ENCODE measurements around the gene SCRN2.

GRCh38 chr17:47855737-47856136 is 14.7 kb upstream of the SCRN2 start:
- no peak for TF ChIP-seq CTCF (IDR thresholded peaks at IDR 0.05)
- no peak for TF ChIP-seq POLR2A (IDR thresholded peaks at IDR 0.05)
- no peak for TF ChIP-seq POLR2AphosphoS5 (IDR thresholded peaks at IDR 0.05)
- TF ChIP-seq EP300 (IDR thresholded peaks at IDR 0.05), result no peak

All from sigmoid colon (tissue), 4 donors.